GM21786 (cell line): ENCODE results near the gene KLHL18.
"Not testable (repeated sequence)": the region's sequence is repeated elsewhere in the genome, so short reads cannot be mapped to it uniquely, and the experiment has no call there.

Experiments
- ATAC-seq: cut with Tn5 transposase; IDR thresholded peaks from one replicate; pipeline ENCODE4 v1.9.1; 2021; ENCODE audit not compliant: unreplicated experiment

KLHL18 gene

GRCh38 chr3:47356201-47356600 lies 73.5 kb downstream of the KLHL18 start:
- ATAC-seq: no peak

- ATAC-seq: no peak
Observed at GRCh38 chr3:47359323-47359722, 76.6 kb downstream of the KLHL18 start.

- ATAC-seq: not testable (repeated sequence)
Observed at GRCh38 chr3:47360110-47360517, 77.4 kb downstream of the KLHL18 start.

GRCh38 chr3:47362701-47363100 lies 80.0 kb downstream of the KLHL18 start:
- ATAC-seq: no peak

GRCh38 chr3:47365213-47366153 lies 82.7 kb downstream of the KLHL18 start:
- ATAC-seq: no peak

GRCh38 chr3:47366833-47367232 lies 84.1 kb downstream of the KLHL18 start:
- ATAC-seq: no peak

- no peak for ATAC-seq
Observed at GRCh38 chr3:47367631-47368030, 84.9 kb downstream of the KLHL18 start.

- not testable (repeated sequence) for ATAC-seq
Observed at GRCh38 chr3:47370020-47370419, 87.3 kb downstream of the KLHL18 start.

GRCh38 chr3:47370887-47371697 lies 88.3 kb downstream of the KLHL18 start:
- ATAC-seq: no peak

GRCh38 chr3:47374587-47374986 lies 91.8 kb downstream of the KLHL18 start:
- ATAC-seq: no peak

- ATAC-seq: no peak
Observed at GRCh38 chr3:47376393-47376792, 93.6 kb downstream of the KLHL18 start.

GRCh38 chr3:47377186-47377585 lies 94.4 kb downstream of the KLHL18 start:
- no peak for ATAC-seq

- no peak for ATAC-seq
Observed at GRCh38 chr3:47378869-47379268, 96.1 kb downstream of the KLHL18 start.

- no peak for ATAC-seq
Observed at GRCh38 chr3:47379411-47379899, 96.7 kb downstream of the KLHL18 start.

GRCh38 chr3:47380026-47380600 lies 97.4 kb downstream of the KLHL18 start:
- no peak for ATAC-seq

- peak; percentile 84 for ATAC-seq
Observed at GRCh38 chr3:47380601-47381316, 98.0 kb downstream of the KLHL18 start, which contains the start of gene PTPN23. PTPN23 (plus strand) TSS chr3:47381021; CDS start chr3:47381097, 76 bp downstream.

GRCh38 chr3:47381317-47382157 lies 98.8 kb downstream of the KLHL18 start:
- ATAC-seq: peak; percentile 48

GRCh38 chr3:47384425-47384824 lies 101.7 kb downstream of the KLHL18 start:
- ATAC-seq: no peak

- no peak for ATAC-seq
Observed at GRCh38 chr3:47385007-47385406, 102.3 kb downstream of the KLHL18 start.

GRCh38 chr3:47385796-47386195 lies 103.1 kb downstream of the KLHL18 start:
- no peak for ATAC-seq
